ENCODE data around the gene ANO1.

ANO1 gene

GRCh38 chr11:70204466-70204799 is 126.3 kb downstream of the ANO1 start:
- H3K27ac ChIP-seq: peak overlapping the region; percentile 97
- TF ChIP-seq ZFX (IDR thresholded peaks at IDR 0.05) (no peak), CTCF (conservative IDR thresholded peaks at IDR 0.05) (no peak)

- no peak overlapping the region; the same call in 1 of the 2 replicates for H3K27ac ChIP-seq
- TF ChIP-seq CTCF (conservative IDR thresholded peaks at IDR 0.05) (no peak), ZFX (IDR thresholded peaks at IDR 0.05) (no peak)
Measured at GRCh38 chr11:70205049-70205725, 127.1 kb downstream of the ANO1 start.

- TF ChIP-seq ZFX (IDR thresholded peaks at IDR 0.05) (no peak), CTCF (conservative IDR thresholded peaks at IDR 0.05) (no peak)
- H3K27ac ChIP-seq: no peak overlapping the region
Measured at GRCh38 chr11:70205766-70206165, 127.6 kb downstream of the ANO1 start.

GRCh38 chr11:70206226-70206981 is 128.3 kb downstream of the ANO1 start:
- TF ChIP-seq CTCF (conservative IDR thresholded peaks at IDR 0.05) (no peak), ZFX (IDR thresholded peaks at IDR 0.05) (no peak)
- no peak overlapping the region for H3K27ac ChIP-seq

GRCh38 chr11:70206982-70207376 is 128.9 kb downstream of the ANO1 start:
- H3K27ac ChIP-seq: no peak overlapping the region
- no peak for TF ChIP-seq ZFX (IDR thresholded peaks at IDR 0.05)
- TF ChIP-seq CTCF (conservative IDR thresholded peaks at IDR 0.05): no peak

- TF ChIP-seq CTCF (conservative IDR thresholded peaks at IDR 0.05) (no peak), ZFX (IDR thresholded peaks at IDR 0.05) (no peak)
- H3K27ac ChIP-seq: no peak overlapping the region
Measured at GRCh38 chr11:70207531-70208131, 129.5 kb downstream of the ANO1 start.

- TF ChIP-seq ZFX (IDR thresholded peaks at IDR 0.05) (no peak), CTCF (conservative IDR thresholded peaks at IDR 0.05) (no peak)
- H3K27ac ChIP-seq: no peak overlapping the region
Measured at GRCh38 chr11:70209391-70209912, 131.3 kb downstream of the ANO1 start.
